HEK293 (cell line): ENCODE data around the gene NLGN4X.

Source experiments
- CTCF ChIA-PET: fragments of 350-600 bp; formaldehyde crosslinking; extraction: SDS; loops from one replicate; lab custom pipeline; 2021; ENCODE audit warnings: antibody characterized with exemption; lab: Yijun Ruan, JAX
- POLR2A ChIA-PET: fragments of 300-600 bp; formaldehyde crosslinking; extraction: SDS; loops from one replicate; lab custom pipeline; 2020; ENCODE audit warnings: antibody characterized with exemption, inconsistent platforms; lab: Yijun Ruan, JAX
- H3K27ac ChIP-seq: fragments of 200-500 bp; sonication (Bioruptor generic); 2 replicates; pipeline ENCODE4 v1.5.1; 2014; ENCODE audit warnings: low read depth, low read length, control low read depth, inconsistent platforms; ENCODE audit errors: extremely low read depth
- H3K36me3 ChIP-seq, 2 experiments: fragments of 200-500 bp in 1 of 2; sonication (Bioruptor generic) in 1 of 2; 1 replicate in 1 of 2; 2 replicates in 1 of 2; pipeline ENCODE4 v1.5.1; 2014 to 2017; ENCODE audit warnings: inconsistent platforms in 2 of 2, low read length in 2 of 2; ENCODE audit not compliant: control insufficient read depth in 2 of 2, insufficient read depth in 1 of 2
- H3K4me1 ChIP-seq: fragments of 200-500 bp; sonication (Bioruptor generic); 2 replicates; pipeline ENCODE4 v1.5.1; 2014; ENCODE audit warnings: mild to moderate bottlenecking, low read length, inconsistent platforms; ENCODE audit not compliant: control insufficient read depth, insufficient read depth
- H3K4me3 ChIP-seq: 2 replicates; pipeline ENCODE4 v1.5.1; 2011; ENCODE audit warnings: low read depth, mild to moderate bottlenecking, control low read depth, low read length, moderate library complexity
- H3K9me3 ChIP-seq: fragments of 200-500 bp; sonication (Bioruptor generic); 2 replicates; pipeline ENCODE4 v1.5.1; 2014; ENCODE audit warnings: low read depth, low read length, inconsistent platforms; ENCODE audit not compliant: control insufficient read depth, insufficient read depth
- BCL11A ChIP-seq: fragments of 450-650 bp; formaldehyde crosslinking; IDR thresholded peaks from 2 replicates; pipeline ENCODE4 v1.5.1; 2016; ENCODE audit warnings: low read depth, missing biosample characterization, missing genetic modification characterization
- YY1 ChIP-seq: fragments of 450-650 bp; formaldehyde crosslinking; IDR thresholded peaks from 2 replicates; pipeline ENCODE4 v1.5.1; 2018; ENCODE audit warnings: missing biosample characterization, missing genetic modification characterization
- ZBTB20 ChIP-seq: fragments of 450-650 bp; formaldehyde crosslinking; IDR thresholded peaks from 2 replicates; pipeline ENCODE4 v1.5.1; 2016; ENCODE audit warnings: missing biosample characterization, missing genetic modification characterization
- ZIC2 ChIP-seq: fragments of 450-650 bp; formaldehyde crosslinking; IDR thresholded peaks from 2 replicates; pipeline ENCODE4 v1.5.1; 2016; ENCODE audit warnings: missing biosample characterization, missing genetic modification characterization
- ZNF133 ChIP-seq: fragments of 450-650 bp; formaldehyde crosslinking; IDR thresholded peaks from 2 replicates; pipeline ENCODE4 v1.5.1; 2016; ENCODE audit warnings: missing biosample characterization, missing genetic modification characterization
- ZNF146 ChIP-seq: fragments of 450-650 bp; formaldehyde crosslinking; IDR thresholded peaks from 2 replicates; pipeline ENCODE4 v1.5.1; 2016; ENCODE audit warnings: missing biosample characterization, missing genetic modification characterization
- ZNF184 ChIP-seq: fragments of 450-650 bp; IDR thresholded peaks from 2 replicates; pipeline ENCODE4 v1.5.1; 2018; ENCODE audit warnings: missing biosample characterization, mild to moderate bottlenecking, missing genetic modification characterization
- ZNF223 ChIP-seq: fragments of 450-650 bp; formaldehyde crosslinking; IDR thresholded peaks from 2 replicates; pipeline ENCODE4 v1.5.1; 2016; ENCODE audit warnings: missing biosample characterization, missing genetic modification characterization
- ZNF311 ChIP-seq: fragments of 450-650 bp; formaldehyde crosslinking; IDR thresholded peaks from 2 replicates; pipeline ENCODE4 v1.5.1; 2017; ENCODE audit warnings: missing biosample characterization, missing genetic modification characterization, borderline replicate concordance
- ZNF416 ChIP-seq: fragments of 450-650 bp; formaldehyde crosslinking; IDR thresholded peaks from 2 replicates; pipeline ENCODE4 v1.5.1; 2016; ENCODE audit warnings: missing biosample characterization, missing genetic modification characterization
- ZNF426 ChIP-seq: fragments of 450-650 bp; formaldehyde crosslinking; IDR thresholded peaks from 2 replicates; pipeline ENCODE4 v1.5.1; 2017; ENCODE audit warnings: missing biosample characterization, missing genetic modification characterization, mild to moderate bottlenecking, inconsistent platforms, moderate library complexity
- ZNF48 ChIP-seq: fragments of 450-650 bp; formaldehyde crosslinking; IDR thresholded peaks from 2 replicates; pipeline ENCODE4 v1.5.1; 2016; ENCODE audit warnings: missing biosample characterization, missing genetic modification characterization
- ZNF544 ChIP-seq: fragments of 450-650 bp; formaldehyde crosslinking; IDR thresholded peaks from 2 replicates; pipeline ENCODE4 v1.5.0; 2017; ENCODE audit warnings: missing biosample characterization, missing genetic modification characterization
- ZNF549 ChIP-seq: fragments of 450-650 bp; IDR thresholded peaks from 2 replicates; pipeline ENCODE4 v1.5.1; 2018; ENCODE audit warnings: missing biosample characterization, missing genetic modification characterization, mild to moderate bottlenecking, inconsistent platforms, moderate library complexity
- ZNF677 ChIP-seq: fragments of 450-650 bp; IDR thresholded peaks from 2 replicates; pipeline ENCODE4 v1.5.0; 2018; ENCODE audit warnings: missing biosample characterization, mild to moderate bottlenecking, missing genetic modification characterization, moderate library complexity
- ZNF707 ChIP-seq: fragments of 450-650 bp; formaldehyde crosslinking; IDR thresholded peaks from 2 replicates; pipeline ENCODE4 v1.5.1; 2016; ENCODE audit warnings: missing biosample characterization, missing genetic modification characterization
- ZNF747 ChIP-seq: fragments of 450-650 bp; formaldehyde crosslinking; IDR thresholded peaks from 2 replicates; pipeline ENCODE4 v1.5.1; 2016; ENCODE audit warnings: missing biosample characterization, missing genetic modification characterization
- ZNF768 ChIP-seq: fragments of 450-650 bp; formaldehyde crosslinking; IDR thresholded peaks from 2 replicates; pipeline ENCODE4 v1.5.1; 2018; ENCODE audit warnings: missing biosample characterization, mild to moderate bottlenecking, missing genetic modification characterization
- ZNF785 ChIP-seq: fragments of 450-650 bp; formaldehyde crosslinking; IDR thresholded peaks from 2 replicates; pipeline ENCODE4 v1.5.1; 2016; ENCODE audit warnings: missing biosample characterization, missing genetic modification characterization
- TF ChIP-seq, protein P1 (sequence below): fragments of 450-650 bp; formaldehyde crosslinking; IDR thresholded peaks from 2 replicates; pipeline ENCODE4 v1.5.1; 2016; ENCODE audit warnings: missing biosample characterization, missing genetic modification characterization
- TF ChIP-seq, protein P2 (sequence below): fragments of 450-650 bp; formaldehyde crosslinking; IDR thresholded peaks from 2 replicates; pipeline ENCODE4 v1.5.1; 2016; ENCODE audit warnings: missing biosample characterization, missing genetic modification characterization, low read depth
- TF ChIP-seq, protein P3 (sequence below): fragments of 450-650 bp; formaldehyde crosslinking; IDR thresholded peaks from 2 replicates; pipeline ENCODE4 v1.5.1; 2016; ENCODE audit warnings: missing biosample characterization, missing genetic modification characterization
- TF ChIP-seq, protein P4 (sequence below): fragments of 450-650 bp; formaldehyde crosslinking; IDR thresholded peaks from 2 replicates; pipeline ENCODE4 v1.5.1; 2017; ENCODE audit warnings: missing biosample characterization, missing genetic modification characterization

NLGN4X gene

DNA sequence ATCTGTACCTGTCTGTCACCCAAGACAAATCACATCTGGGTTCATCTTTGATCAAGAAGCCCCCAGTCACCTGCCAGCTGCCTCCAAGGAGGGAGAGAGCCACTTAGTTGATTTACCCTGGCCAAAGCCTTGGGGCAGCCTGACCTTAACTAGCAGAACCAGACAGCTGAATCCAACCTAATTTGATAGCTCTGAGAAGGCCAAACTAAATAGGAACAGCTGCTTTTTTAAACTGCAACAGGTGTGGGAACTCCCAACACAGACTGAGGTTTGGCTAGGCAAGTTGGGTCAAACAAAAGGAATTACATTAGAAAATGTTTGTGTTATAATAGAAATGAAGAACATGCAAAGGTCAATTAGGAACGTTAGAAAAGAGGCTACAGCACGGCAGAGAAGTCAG lies 375.7 kb downstream of the NLGN4X start:
- Histone ChIP-seq H3K36me3 (no peaks in the 10 kb centered on the region), H3K9me3 (no peaks in the 10 kb centered on the region), H3K4me1 (no peaks in the 10 kb centered on the region), H3K27ac (no peak overlapping the region), H3K4me3 (no peak overlapping the region)
- TF ChIP-seq ZNF426 (no peak), ZNF146 (no peak), ZNF677 (tag by site-specific recombination) (no peak), YY1 (tag by site-specific recombination) (no peak), ZNF48 (no peak), BCL11A (tag by site-specific recombination) (no peak), ZNF544 (tag by site-specific recombination) (no peak), ZNF768 (no peak), ZNF184 (tag by site-specific recombination) (no peak), ZNF223 (tag by site-specific recombination) (no peak), ZNF549 (tag by site-specific recombination) (no peak), ZNF707 (tag by site-specific recombination) (no peak), ZNF133 (tag by site-specific recombination) (no peak), ZIC2 (no peak), ZNF311 (tag by site-specific recombination) (no peak), ZBTB20 (tag by site-specific recombination) (no peak), ZNF747 (tag by site-specific recombination) (no peak)
- TF ChIP-seq, protein P1, sequence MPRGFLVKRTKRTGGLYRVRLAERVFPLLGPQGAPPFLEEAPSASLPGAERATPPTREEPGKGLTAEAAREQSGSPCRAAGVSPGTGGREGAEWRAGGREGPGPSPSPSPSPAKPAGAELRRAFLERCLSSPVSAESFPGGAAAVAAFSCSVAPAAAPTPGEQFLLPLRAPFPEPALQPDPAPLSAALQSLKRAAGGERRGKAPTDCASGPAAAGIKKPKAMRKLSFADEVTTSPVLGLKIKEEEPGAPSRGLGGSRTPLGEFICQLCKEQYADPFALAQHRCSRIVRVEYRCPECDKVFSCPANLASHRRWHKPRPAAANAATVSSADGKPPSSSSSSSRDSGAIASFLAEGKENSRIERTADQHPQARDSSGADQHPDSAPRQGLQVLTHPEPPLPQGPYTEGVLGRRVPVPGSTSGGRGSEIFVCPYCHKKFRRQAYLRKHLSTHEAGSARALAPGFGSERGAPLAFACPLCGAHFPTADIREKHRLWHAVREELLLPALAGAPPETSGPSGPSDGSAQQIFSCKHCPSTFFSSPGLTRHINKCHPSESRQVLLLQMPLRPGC: no peak
- TF ChIP-seq, protein P2, sequence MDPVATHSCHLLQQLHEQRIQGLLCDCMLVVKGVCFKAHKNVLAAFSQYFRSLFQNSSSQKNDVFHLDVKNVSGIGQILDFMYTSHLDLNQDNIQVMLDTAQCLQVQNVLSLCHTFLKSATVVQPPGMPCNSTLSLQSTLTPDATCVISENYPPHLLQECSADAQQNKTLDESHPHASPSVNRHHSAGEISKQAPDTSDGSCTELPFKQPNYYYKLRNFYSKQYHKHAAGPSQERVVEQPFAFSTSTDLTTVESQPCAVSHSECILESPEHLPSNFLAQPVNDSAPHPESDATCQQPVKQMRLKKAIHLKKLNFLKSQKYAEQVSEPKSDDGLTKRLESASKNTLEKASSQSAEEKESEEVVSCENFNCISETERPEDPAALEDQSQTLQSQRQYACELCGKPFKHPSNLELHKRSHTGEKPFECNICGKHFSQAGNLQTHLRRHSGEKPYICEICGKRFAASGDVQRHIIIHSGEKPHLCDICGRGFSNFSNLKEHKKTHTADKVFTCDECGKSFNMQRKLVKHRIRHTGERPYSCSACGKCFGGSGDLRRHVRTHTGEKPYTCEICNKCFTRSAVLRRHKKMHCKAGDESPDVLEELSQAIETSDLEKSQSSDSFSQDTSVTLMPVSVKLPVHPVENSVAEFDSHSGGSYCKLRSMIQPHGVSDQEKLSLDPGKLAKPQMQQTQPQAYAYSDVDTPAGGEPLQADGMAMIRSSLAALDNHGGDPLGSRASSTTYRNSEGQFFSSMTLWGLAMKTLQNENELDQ: no peak
- TF ChIP-seq, protein P3, sequence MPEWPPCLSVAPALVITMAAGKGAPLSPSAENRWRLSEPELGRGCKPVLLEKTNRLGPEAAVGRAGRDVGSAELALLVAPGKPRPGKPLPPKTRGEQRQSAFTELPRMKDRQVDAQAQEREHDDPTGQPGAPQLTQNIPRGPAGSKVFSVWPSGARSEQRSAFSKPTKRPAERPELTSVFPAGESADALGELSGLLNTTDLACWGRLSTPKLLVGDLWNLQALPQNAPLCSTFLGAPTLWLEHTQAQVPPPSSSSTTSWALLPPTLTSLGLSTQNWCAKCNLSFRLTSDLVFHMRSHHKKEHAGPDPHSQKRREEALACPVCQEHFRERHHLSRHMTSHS (tag by site-specific recombination): no peak
- ChIA-PET CTCF (no interaction called here), POLR2A (no interaction called here)

DNA sequence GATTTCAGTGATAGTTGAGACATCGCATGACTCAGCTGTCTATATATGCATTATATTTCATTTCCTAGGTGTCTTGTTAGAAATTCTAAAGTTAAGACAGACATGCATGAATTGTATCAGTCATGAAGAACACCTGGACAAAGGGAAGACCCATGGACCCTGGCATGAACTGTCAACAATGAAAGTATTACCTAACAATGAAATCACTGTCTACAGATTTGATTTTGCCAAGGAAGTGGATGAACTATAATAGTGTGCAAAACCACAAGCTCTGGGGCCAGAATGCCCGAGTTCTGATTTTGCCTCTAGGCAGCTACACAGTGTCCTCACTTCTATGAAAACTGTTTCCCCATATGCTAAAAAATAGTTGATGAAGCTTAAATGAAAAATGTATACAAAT lies 386.1 kb downstream of the NLGN4X start:
- Histone ChIP-seq H3K36me3 (no peaks in the 10 kb centered on the region), H3K4me1 (no peaks in the 10 kb centered on the region), H3K9me3 (no peaks in the 10 kb centered on the region), H3K4me3 (no peak overlapping the region), H3K27ac (no peak overlapping the region)
- TF ChIP-seq, protein P4, sequence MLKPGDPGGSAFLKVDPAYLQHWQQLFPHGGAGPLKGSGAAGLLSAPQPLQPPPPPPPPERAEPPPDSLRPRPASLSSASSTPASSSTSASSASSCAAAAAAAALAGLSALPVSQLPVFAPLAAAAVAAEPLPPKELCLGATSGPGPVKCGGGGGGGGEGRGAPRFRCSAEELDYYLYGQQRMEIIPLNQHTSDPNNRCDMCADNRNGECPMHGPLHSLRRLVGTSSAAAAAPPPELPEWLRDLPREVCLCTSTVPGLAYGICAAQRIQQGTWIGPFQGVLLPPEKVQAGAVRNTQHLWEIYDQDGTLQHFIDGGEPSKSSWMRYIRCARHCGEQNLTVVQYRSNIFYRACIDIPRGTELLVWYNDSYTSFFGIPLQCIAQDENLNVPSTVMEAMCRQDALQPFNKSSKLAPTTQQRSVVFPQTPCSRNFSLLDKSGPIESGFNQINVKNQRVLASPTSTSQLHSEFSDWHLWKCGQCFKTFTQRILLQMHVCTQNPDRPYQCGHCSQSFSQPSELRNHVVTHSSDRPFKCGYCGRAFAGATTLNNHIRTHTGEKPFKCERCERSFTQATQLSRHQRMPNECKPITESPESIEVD: no peak
- TF ChIP-seq ZNF416 (tag by site-specific recombination): no peak
- TF ChIP-seq ZNF785 (tag by site-specific recombination): no peak
- ChIA-PET CTCF (no interaction called here), POLR2A (no interaction called here)
